Activated T-cell treated with anti-CD3 and anti-CD28 coated beads, Interleukin-2, amount 50 U/mL, for 4 hours (primary cell): ENCODE results near the gene MINDY2. TPM values are rescaled to one million over a fixed set of nuclear protein-coding genes. Genes with fewer than 3 reads are reported as not detected.
"Not testable (repeated sequence)": the region's sequence is repeated elsewhere in the genome, so short reads cannot be mapped to it uniquely, and the experiment has no call there.

Source experiments
- ATAC-seq, 2 donors: fragments of 200-7000 bp; cut with Tn5 transposase; one replicate each; pipeline ENCODE4 v1.10.0; 2021
- DNase-seq: peaks from one replicate; pipeline ENCODE4 v3.0.0-alpha.2; 2020
- H3K27me3 Mint-ChIP-seq: one replicate; pipeline ENCODE4 v1.8.0; 2021; ENCODE audit warnings: low read depth, mixed read lengths
- H3K36me3 Mint-ChIP-seq: one replicate; pipeline ENCODE4 v1.8.0; 2022; ENCODE audit warnings: mixed read lengths; ENCODE audit not compliant: insufficient read depth
- H3K4me1 Mint-ChIP-seq: one replicate; pipeline ENCODE4 v1.8.0; 2021; ENCODE audit warnings: low read depth, mixed read lengths
- H3K4me3 Mint-ChIP-seq: one replicate; pipeline ENCODE4 v1.8.0; 2021; ENCODE audit warnings: mild to moderate bottlenecking, moderate library complexity, mixed read lengths
- H3K9me3 Mint-ChIP-seq: one replicate; pipeline ENCODE4 v1.8.0; 2021; ENCODE audit warnings: mixed read lengths
- total RNA-seq, 3 donors: library from RNA; stranded (reverse); gene quantifications; one replicate each; pipeline ENCODE4 v1.2.1, GENCODE V29; 2021

The MINDY2 gene
- total RNA-seq, 3 donors from 2014 or later, result 4.1 to 8.4 (median 5.9) TPM

DNA sequence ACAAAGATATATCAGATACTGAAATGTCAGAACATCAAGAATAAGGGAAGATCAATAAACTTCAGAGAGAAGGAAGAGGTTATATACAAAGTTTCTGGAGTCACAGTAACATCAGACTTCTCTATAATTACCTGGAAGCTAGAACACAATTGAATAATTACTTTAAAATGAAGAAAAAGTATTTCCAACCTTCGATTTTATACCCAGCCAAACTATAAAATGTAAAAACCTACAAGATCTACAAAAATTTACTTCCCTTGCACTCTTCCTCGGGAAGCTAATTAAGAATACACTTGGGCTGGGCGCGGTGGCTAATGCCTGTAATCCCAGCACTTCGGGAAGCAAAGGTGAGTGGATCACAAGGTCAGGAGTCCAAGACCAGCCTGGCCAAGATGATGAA is 6.6 kb upstream of the MINDY2 start:
- no peak overlapping the region for H3K4me3 Mint-ChIP-seq
- H3K9me3 Mint-ChIP-seq, result peaks cover 6% of the 10 kb centered on the region
- no peaks in the 10 kb centered on the region for H3K4me1 Mint-ChIP-seq
- DNase-seq (no peak), ATAC-seq (no peak)
- no peaks in the 10 kb centered on the region for H3K36me3 Mint-ChIP-seq
- H3K27me3 Mint-ChIP-seq, result no peaks in the 10 kb centered on the region

DNA sequence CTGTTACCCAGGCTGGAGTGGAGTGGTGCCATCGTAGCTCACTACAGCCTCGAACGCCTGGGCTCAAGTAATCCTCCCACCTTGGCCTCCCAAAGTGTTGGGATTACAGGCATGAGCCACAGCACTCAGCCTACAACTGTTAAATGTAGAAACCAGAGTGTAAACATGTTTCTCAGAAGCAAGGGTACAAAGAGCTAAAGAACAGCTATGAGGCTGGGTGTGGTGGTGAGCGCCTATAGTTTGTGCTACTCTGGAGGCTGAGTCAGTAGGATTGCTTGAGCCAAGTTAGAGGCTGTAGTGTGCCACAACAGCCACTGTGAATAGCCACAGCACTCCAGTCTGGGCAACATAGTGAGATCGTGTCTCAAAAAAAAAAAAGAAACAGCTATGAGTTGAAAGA is 4.8 kb upstream of the MINDY2 start:
- H3K9me3 Mint-ChIP-seq, result peaks cover 6% of the 10 kb centered on the region
- no peak overlapping the region for H3K4me3 Mint-ChIP-seq
- no peaks in the 10 kb centered on the region for H3K36me3 Mint-ChIP-seq
- DNase-seq (no peak), ATAC-seq (no peak)
- H3K27me3 Mint-ChIP-seq, result no peaks in the 10 kb centered on the region
- H3K4me1 Mint-ChIP-seq, result no peaks in the 10 kb centered on the region

DNA sequence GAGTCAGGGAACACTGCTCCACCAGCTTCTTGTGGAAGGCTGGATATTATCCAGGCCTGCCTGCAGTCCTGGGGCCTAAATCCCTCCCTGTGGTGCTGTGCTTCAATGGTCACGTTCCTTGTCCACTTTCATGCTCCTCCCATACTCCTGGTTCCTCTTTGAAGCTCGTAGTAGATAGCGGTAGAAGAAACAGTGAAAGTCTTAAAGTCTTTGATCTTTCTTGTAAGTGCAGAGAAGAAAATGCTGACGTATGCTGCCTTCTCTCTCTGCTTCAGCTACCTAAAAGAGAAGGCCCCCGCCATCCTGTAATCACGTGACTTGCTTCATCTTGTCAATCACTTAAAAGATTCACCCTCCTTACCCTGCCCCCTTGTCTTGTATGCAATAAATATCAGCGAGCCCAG is 2.5 kb upstream of the MINDY2 start:
- not testable (repeated sequence) for H3K4me3 Mint-ChIP-seq, H3K9me3 Mint-ChIP-seq, H3K27me3 Mint-ChIP-seq, H3K36me3 Mint-ChIP-seq, H3K4me1 Mint-ChIP-seq, ATAC-seq, DNase-seq

DNA sequence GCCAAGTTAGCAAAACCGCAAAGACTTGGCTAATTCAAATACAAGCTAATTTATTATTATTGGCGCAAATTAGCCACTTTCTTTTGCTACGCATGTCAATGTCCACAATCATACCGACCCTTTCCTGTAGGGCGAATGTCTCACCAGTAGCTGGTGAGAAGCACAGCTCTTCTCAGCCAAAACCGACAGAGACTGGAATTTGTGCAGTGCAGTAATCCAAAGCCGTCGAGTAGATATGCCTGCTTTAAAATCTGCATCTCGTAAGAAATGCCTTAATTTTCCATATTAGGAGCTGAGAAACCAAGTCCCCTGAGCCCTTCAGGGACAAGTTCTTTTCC is 614 bp upstream of the MINDY2 start:
- Mint-ChIP-seq H3K36me3 (no peaks in the 10 kb centered on the region), H3K4me1 (no peaks in the 10 kb centered on the region), H3K27me3 (no peaks in the 10 kb centered on the region), H3K4me3 (peak overlapping the region; percentile 91), H3K9me3 (no peaks in the 10 kb centered on the region)
- ATAC-seq, result peak; percentile 11 to 21
- no peak for DNase-seq

DNA sequence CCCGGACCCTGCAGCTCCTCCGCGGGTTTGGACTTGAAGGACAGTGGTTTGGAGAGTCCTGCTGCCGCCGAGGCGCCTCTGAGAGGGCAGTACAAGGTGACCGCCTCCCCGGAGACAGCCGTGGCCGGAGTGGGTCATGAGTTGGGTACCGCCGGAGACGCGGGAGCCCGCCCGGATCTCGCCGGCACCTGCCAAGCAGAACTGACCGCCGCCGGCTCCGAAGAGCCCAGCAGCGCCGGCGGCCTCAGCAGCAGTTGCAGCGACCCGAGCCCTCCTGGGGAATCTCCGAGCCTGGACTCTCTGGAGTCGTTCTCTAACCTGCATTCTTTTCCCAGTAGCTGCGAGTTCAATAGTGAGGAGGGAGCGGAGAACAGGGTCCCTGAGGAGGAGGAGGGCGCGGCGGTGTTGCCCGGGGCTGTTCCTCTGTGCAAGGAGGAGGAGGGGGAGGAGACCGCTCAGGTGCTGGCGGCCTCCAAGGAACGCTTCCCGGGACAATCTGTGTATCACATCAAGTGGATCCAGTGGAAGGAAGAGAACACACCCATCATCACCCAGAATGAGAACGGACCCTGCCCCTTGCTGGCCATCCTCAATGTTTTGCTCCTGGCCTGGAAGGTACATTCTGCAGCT is 634 bp downstream of the MINDY2 start:
- no peaks in the 10 kb centered on the region for H3K9me3 Mint-ChIP-seq
- DNase-seq, result no peak
- H3K4me3 Mint-ChIP-seq, result peak overlapping the region; percentile 91
- H3K27me3 Mint-ChIP-seq, result no peaks in the 10 kb centered on the region
- ATAC-seq, result peak; percentile 5 to 6
- no peaks in the 10 kb centered on the region for H3K4me1 Mint-ChIP-seq
- no peaks in the 10 kb centered on the region for H3K36me3 Mint-ChIP-seq

DNA sequence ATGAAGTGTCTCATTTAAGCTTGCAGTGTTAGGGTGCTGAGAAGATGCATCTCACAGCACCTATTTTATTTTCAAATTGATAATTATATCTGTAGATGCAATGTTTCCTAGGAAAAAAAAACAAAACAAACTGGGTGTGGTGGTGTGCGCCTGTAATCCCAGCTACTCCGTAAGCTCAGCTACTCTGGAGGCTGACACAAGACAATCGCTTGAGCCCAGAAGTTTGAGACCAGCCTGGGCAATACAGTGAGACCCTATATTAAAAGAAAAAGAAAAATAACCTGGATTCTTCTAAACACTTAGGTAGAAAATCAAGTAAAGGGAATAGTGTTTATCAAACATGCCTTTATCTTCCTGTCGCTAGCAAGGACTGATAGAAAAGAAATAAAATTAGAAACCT is 1.9 kb downstream of the MINDY2 start:
- peak overlapping the region; percentile 91 for H3K4me3 Mint-ChIP-seq

DNA sequence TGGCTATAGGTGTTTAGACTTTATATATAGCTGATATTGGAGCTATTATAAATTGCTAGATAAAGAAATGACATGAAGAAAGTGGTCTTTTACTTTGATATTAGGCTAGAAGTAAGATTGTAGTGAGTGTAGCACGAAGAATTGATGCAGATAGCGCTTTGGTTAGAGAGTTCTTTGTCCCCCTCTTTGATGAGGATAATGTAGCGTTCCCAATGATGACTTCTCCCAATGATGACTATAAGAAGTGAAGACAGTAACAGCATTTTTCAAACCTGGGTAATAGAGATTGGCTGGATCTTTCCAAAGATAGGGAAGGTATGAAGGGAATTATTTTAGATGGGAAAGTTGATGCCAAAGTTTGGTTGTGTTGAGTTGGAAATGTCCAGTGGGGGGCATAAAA is 4.3 kb downstream of the MINDY2 start:
- no peak for ATAC-seq

More for the DNA sequence above, 1.9 kb downstream of the MINDY2 start:
- H3K27me3 Mint-ChIP-seq, result no peaks in the 10 kb centered on the region
- no peaks in the 10 kb centered on the region for H3K36me3 Mint-ChIP-seq
- DNase-seq, result no peak
- ATAC-seq, result no peak
- H3K4me1 Mint-ChIP-seq, result peaks cover 6% of the 10 kb centered on the region
- no peaks in the 10 kb centered on the region for H3K9me3 Mint-ChIP-seq

DNA sequence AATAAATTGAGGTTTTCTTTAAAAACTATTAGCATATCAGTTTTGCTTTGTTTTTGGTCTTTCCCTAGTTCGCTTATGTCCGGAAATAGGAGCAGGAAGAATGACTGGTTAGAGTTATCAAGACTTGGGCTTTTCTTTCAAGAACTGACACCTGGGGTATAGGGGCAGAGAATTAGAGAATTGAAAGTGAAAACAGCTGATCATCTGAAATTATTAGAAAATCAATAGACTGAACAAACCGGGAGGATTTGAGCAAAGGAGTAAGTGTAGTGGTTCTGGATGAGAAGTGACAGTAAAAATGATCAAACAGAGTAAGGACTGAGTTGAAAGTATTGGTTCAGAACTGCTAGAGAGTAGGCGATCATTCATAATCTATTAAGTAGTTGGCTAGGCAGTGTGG is 6.0 kb downstream of the MINDY2 start:
- no peaks in the 10 kb centered on the region for H3K9me3 Mint-ChIP-seq
- peaks cover 6% of the 10 kb centered on the region for H3K4me1 Mint-ChIP-seq
- no peak for DNase-seq
- H3K4me3 Mint-ChIP-seq, result no peak overlapping the region
- H3K36me3 Mint-ChIP-seq, result peaks cover 4% of the 10 kb centered on the region
- no peaks in the 10 kb centered on the region for H3K27me3 Mint-ChIP-seq
- no peak for ATAC-seq

More for the DNA sequence above, 4.3 kb downstream of the MINDY2 start:
- H3K36me3 Mint-ChIP-seq, result peaks cover 4% of the 10 kb centered on the region
- no peak overlapping the region for H3K4me3 Mint-ChIP-seq
- peaks cover 6% of the 10 kb centered on the region for H3K4me1 Mint-ChIP-seq
- H3K27me3 Mint-ChIP-seq, result no peaks in the 10 kb centered on the region
- no peak for DNase-seq
- no peaks in the 10 kb centered on the region for H3K9me3 Mint-ChIP-seq

DNA sequence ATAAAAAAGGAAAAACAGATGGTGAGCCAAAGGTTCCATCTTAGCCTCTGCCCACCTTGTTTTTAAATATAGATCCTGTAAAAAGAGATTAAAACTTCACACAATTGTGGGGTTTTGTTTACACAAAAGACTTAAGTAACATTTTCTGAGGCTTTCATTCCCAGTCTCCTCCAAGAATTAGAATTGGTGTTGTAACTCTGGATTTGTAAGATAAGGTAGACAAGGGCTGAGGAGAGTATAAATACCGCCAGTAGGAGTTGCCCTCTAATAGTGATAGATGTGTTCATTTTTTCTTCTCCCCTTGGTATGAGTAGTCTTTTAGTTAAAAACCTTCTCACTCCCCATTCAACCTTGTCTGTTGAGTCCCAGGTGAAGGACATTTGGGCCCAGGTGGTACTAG is 8.5 kb downstream of the MINDY2 start:
- no peak for ATAC-seq
- H3K4me3 Mint-ChIP-seq, result no peak overlapping the region
- no peaks in the 10 kb centered on the region for H3K9me3 Mint-ChIP-seq
- H3K27me3 Mint-ChIP-seq, result no peaks in the 10 kb centered on the region
- H3K4me1 Mint-ChIP-seq, result peaks cover 8% of the 10 kb centered on the region
- H3K36me3 Mint-ChIP-seq, result peaks cover 9% of the 10 kb centered on the region
- no peak for DNase-seq

DNA sequence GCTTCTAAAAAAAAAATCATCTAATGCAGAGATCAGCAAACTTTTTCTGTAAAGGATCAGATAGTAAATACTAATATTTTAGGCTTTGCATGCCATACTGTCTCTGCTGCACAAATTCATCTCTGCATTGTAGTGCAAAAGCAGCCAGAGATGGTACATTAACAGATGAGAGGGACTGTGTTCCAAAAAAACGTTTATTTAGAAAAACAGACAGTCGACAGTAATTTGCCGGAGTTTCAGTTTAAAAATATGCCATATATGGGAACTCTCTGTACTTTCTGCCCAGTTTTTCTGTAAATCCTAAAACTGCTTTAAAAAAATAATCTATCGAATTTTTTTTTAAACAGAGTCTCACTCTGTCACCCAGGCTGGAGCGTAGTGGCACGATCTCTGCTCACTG is 14.3 kb downstream of the MINDY2 start:
- H3K36me3 Mint-ChIP-seq, result peaks cover 9% of the 10 kb centered on the region
- H3K27me3 Mint-ChIP-seq, result no peaks in the 10 kb centered on the region
- H3K9me3 Mint-ChIP-seq, result no peaks in the 10 kb centered on the region
- DNase-seq (no peak), ATAC-seq (no peak)
- no peak overlapping the region for H3K4me3 Mint-ChIP-seq
- H3K4me1 Mint-ChIP-seq, result peaks cover 2% of the 10 kb centered on the region

DNA sequence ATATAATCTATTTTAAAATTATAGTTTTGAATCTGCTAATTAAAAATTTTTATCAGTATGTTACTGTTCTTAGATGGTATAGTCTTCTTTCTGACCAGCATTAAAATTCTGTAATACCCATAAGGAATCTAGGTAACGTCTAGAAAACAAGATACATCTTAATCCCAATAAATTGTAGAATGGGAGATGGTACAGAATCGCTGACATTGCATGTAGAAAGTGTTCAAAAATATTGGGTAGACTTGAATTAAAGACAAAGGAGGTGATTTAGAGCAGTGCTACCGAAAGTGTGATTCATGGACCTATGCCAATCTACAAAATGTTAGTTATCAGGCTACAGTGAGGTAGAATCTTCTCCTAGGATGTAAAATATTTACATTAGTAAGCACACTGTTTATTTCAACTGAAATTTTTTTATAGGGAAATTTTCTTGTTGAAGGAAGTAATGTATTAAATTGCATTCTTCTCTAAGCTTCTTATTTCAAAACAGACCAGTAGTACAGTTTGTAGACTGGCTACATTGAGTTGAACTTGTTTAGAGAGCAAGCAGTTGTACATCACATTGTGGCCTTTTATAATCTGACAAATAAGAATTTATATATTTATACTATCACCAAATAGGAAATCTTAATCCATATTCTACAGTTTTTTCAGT is 17.1 kb downstream of the MINDY2 start:
- Mint-ChIP-seq H3K4me3 (no peak overlapping the region), H3K27me3 (no peaks in the 10 kb centered on the region), H3K4me1 (peaks cover 2% of the 10 kb centered on the region), H3K9me3 (no peaks in the 10 kb centered on the region), H3K36me3 (peaks cover 15% of the 10 kb centered on the region)
- DNase-seq (no peak), ATAC-seq (no peak)

DNA sequence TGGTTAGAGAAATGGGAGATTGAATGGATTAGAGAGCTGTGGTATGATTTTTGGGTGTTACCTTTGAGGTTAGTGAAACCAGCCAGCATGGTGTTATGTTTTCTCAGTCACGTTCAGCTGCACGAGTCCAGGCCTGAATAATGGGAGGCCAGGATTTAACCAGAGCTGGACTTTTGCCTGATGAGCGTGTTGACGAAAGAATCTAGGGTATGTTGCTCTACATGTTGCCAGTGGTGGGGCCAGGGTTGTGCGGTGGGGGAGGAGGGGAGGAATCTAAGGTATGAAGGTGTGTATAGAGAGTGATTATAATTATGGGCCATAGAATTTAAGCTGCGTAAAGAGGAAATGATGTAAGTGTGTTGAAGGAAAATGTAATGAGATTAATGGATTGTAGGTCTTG is 22.8 kb downstream of the MINDY2 start:
- DNase-seq (no peak), ATAC-seq (no peak)
- Mint-ChIP-seq H3K36me3 (peaks cover 20% of the 10 kb centered on the region), H3K27me3 (no peaks in the 10 kb centered on the region), H3K4me3 (no peak overlapping the region), H3K4me1 (peaks cover 13% of the 10 kb centered on the region), H3K9me3 (no peaks in the 10 kb centered on the region)

DNA sequence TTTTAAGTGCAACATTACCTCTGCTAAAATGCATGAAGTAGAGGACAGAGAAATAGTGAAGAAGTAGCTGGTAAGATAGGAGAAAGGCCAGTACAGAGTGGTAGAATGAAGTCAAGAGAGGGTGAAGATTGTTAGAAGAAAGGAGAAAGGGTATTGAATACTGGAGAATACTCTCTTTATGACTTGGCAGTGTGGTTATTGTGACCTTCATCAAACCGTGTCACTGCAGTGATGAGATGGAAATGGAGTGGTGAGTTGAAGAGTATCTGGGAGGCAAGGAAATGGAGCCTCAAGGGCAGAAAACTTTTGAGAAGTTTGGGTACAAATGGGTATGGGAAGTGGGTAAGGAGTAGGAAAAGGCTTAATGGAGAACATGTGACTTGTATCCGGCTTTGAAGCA is 24.7 kb downstream of the MINDY2 start:
- Mint-ChIP-seq H3K4me1 (peaks cover 23% of the 10 kb centered on the region), H3K9me3 (no peaks in the 10 kb centered on the region), H3K4me3 (no peak overlapping the region), H3K36me3 (peaks cover 15% of the 10 kb centered on the region), H3K27me3 (no peaks in the 10 kb centered on the region)
- no peak for ATAC-seq
- no peak for DNase-seq

DNA sequence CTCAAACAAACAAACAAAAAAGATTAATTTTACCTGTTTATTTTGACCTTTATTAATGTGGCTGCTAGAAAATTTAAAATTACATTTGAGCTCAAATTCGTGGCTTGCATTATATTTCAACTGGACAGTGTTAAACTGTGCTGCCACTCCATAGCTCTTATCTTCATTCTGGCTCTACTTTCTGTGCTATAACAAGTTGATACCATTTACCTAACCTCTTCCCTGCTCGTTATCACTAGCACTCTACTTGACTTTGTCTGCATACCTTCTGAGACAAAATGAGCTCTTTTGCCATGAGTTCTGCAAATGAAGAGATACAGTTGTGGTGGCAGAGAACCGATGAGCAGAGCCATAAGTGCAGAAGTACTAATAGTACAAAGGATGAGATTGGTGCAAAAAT is 26.4 kb downstream of the MINDY2 start:
- Mint-ChIP-seq H3K36me3 (peaks cover 15% of the 10 kb centered on the region), H3K27me3 (no peaks in the 10 kb centered on the region), H3K4me1 (peaks cover 23% of the 10 kb centered on the region), H3K9me3 (no peaks in the 10 kb centered on the region), H3K4me3 (no peak overlapping the region)
- DNase-seq (no peak), ATAC-seq (no peak)

DNA sequence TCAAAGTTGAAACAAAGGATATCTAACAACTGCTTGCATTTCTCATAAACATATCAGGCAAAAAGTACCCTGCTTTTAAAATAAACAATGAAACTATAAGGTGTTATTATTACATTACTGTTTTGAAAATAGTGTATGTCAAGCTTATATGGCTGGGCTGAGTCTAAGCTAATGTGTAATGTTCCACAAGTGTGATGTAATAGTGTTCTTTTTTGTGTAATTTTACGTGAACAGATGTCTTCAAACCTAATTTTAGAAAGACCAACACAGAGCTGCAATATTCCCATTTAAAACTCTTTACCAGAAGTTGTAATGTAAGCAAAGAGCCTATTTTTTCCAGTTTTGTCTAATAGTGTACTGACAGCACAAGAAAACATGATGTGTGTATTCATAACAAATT is 34.0 kb downstream of the MINDY2 start:
- peaks cover 5% of the 10 kb centered on the region for H3K4me1 Mint-ChIP-seq
- ATAC-seq, result no peak
- H3K36me3 Mint-ChIP-seq, result peaks cover 12% of the 10 kb centered on the region
- no peaks in the 10 kb centered on the region for H3K9me3 Mint-ChIP-seq
- no peaks in the 10 kb centered on the region for H3K27me3 Mint-ChIP-seq
- no peak overlapping the region for H3K4me3 Mint-ChIP-seq
- no peak for DNase-seq
